Measurements from ENCODE around the gene NARF.

Gene NARF

GRCh38 chr17:82479602-82480001 is 21.1 kb downstream of the NARF start:
- no peak overlapping the region for H3K4me3 ChIP-seq (replicated peaks; ENCODE audit: low read depth, low read length)
- H3K27me3 ChIP-seq (replicated peaks; ENCODE audit: control insufficient read depth, insufficient read depth, low read length): no peaks in the 10 kb centered on the region
- DNase-seq (ENCODE audit: extremely low read depth, insufficient read length): no peak
- TF ChIP-seq, protein P1, sequence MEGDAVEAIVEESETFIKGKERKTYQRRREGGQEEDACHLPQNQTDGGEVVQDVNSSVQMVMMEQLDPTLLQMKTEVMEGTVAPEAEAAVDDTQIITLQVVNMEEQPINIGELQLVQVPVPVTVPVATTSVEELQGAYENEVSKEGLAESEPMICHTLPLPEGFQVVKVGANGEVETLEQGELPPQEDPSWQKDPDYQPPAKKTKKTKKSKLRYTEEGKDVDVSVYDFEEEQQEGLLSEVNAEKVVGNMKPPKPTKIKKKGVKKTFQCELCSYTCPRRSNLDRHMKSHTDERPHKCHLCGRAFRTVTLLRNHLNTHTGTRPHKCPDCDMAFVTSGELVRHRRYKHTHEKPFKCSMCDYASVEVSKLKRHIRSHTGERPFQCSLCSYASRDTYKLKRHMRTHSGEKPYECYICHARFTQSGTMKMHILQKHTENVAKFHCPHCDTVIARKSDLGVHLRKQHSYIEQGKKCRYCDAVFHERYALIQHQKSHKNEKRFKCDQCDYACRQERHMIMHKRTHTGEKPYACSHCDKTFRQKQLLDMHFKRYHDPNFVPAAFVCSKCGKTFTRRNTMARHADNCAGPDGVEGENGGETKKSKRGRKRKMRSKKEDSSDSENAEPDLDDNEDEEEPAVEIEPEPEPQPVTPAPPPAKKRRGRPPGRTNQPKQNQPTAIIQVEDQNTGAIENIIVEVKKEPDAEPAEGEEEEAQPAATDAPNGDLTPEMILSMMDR (IDR thresholded peaks at IDR 0.05; ENCODE audit: insufficient read depth, low read length, poor library complexity, severe bottlenecking): no peak
- peaks cover 41% of the 10 kb centered on the region for H3K36me3 ChIP-seq (ENCODE audit: control insufficient read depth, insufficient read depth, low read length)

DNA sequence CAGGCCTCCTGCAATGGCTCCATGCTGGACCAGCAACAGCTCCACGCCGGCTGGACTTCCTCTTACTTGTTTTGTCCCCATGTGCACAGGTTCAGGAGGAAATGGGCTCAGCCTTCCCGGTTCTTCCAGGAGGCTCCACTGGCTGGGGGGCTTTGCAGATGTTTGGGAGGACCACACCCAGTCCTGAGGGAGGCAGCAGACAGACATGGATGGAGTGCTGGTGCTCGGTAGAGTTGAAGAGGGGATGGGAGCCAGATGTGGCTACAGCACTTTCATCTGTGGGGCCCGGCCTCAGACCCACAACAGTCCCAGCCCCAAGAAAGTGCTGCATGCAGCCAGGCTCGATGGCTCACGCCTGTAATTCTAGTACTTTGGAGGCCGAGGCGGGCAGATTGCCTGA is 21.8 kb downstream of the NARF start:
- Histone ChIP-seq H3K4me3 (replicated peaks; ENCODE audit: low read depth, low read length) (no peak overlapping the region), H3K27me3 (replicated peaks; ENCODE audit: control insufficient read depth, insufficient read depth, low read length) (no peaks in the 10 kb centered on the region), H3K36me3 (ENCODE audit: control insufficient read depth, insufficient read depth, low read length) (peaks cover 42% of the 10 kb centered on the region)
- DNase-seq (ENCODE audit: extremely low read depth, insufficient read length): no peak
- TF ChIP-seq, protein P1 (IDR thresholded peaks at IDR 0.05; ENCODE audit: insufficient read depth, low read length, poor library complexity, severe bottlenecking): no peak

DNA sequence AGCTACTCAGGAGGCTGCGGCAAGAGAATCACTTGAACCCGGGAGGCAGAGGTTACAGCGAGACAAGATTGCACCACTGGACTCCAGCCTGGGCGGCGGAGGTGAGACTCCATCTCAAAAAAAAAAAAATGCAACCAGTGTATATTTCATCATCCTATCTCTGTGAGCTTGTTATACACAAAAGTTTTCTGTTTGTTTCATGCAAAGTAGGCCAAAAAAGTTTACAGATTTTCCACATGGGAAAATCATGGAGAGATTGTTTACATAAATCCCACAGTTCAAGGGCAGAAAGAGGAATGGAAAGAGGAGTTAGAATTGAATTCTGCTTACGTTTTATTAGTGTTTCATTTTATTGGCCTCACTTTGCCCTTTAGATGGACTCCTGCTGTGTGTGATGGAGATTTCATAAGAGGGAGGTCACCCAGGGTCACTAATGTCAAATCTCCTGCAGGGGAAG is 24.7 kb downstream of the NARF start:
- TF ChIP-seq, protein P1 (IDR thresholded peaks at IDR 0.05; ENCODE audit: insufficient read depth, low read length, poor library complexity, severe bottlenecking): no peak
- H3K4me3 ChIP-seq (replicated peaks; ENCODE audit: low read depth, low read length): no peak overlapping the region
- H3K27me3 ChIP-seq (replicated peaks; ENCODE audit: control insufficient read depth, insufficient read depth, low read length): no peaks in the 10 kb centered on the region
- no peak for DNase-seq (ENCODE audit: extremely low read depth, insufficient read length)
- peaks cover 49% of the 10 kb centered on the region for H3K36me3 ChIP-seq (ENCODE audit: control insufficient read depth, insufficient read depth, low read length)

- no peak for DNase-seq (ENCODE audit: extremely low read depth, insufficient read length)
- TF ChIP-seq, protein P1 (IDR thresholded peaks at IDR 0.05; ENCODE audit: insufficient read depth, low read length, poor library complexity, severe bottlenecking): no peak
- Histone ChIP-seq H3K4me3 (replicated peaks; ENCODE audit: low read depth, low read length) (no peak overlapping the region), H3K27me3 (replicated peaks; ENCODE audit: control insufficient read depth, insufficient read depth, low read length) (no peaks in the 10 kb centered on the region), H3K36me3 (ENCODE audit: control insufficient read depth, insufficient read depth, low read length) (peaks cover 43% of the 10 kb centered on the region)
Measured at GRCh38 chr17:82483836-82484235, 25.3 kb downstream of the NARF start.

GRCh38 chr17:82486231-82487094 is 27.9 kb downstream of the NARF start:
- no peak overlapping the region for H3K4me3 ChIP-seq (replicated peaks; ENCODE audit: low read depth, low read length)
- H3K36me3 ChIP-seq (ENCODE audit: control insufficient read depth, insufficient read depth, low read length): peaks cover 26% of the 10 kb centered on the region
- no peak for DNase-seq (ENCODE audit: extremely low read depth, insufficient read length)
- TF ChIP-seq, protein P1 (IDR thresholded peaks at IDR 0.05; ENCODE audit: insufficient read depth, low read length, poor library complexity, severe bottlenecking): no peak
- H3K27me3 ChIP-seq (replicated peaks; ENCODE audit: control insufficient read depth, insufficient read depth, low read length): no peaks in the 10 kb centered on the region

Data from GM06990 (cell line).